Measurements from ENCODE around the gene OSBPL2.

OSBPL2 gene

GRCh38 chr20:62315773-62316172 lies 77.5 kb downstream of the OSBPL2 start:
- DNase-seq = no peak

GRCh38 chr20:62316331-62317166 lies 78.2 kb downstream of the OSBPL2 start:
- DNase-seq = no peak

- no peak for DNase-seq
Observed at GRCh38 chr20:62317167-62317655, 78.9 kb downstream of the OSBPL2 start.

GRCh38 chr20:62318400-62319345 lies 80.4 kb downstream of the OSBPL2 start:
- DNase-seq = no peak

- no peak for DNase-seq
Observed at GRCh38 chr20:62319346-62319909, 81.1 kb downstream of the OSBPL2 start.

- no peak for DNase-seq
Observed at GRCh38 chr20:62320581-62321354, 82.4 kb downstream of the OSBPL2 start.

GRCh38 chr20:62321521-62321948 lies 83.2 kb downstream of the OSBPL2 start:
- DNase-seq = no peak

GRCh38 chr20:62321975-62322374 lies 83.7 kb downstream of the OSBPL2 start:
- no peak for DNase-seq

- no peak for DNase-seq
Observed at GRCh38 chr20:62322492-62323041, 84.2 kb downstream of the OSBPL2 start.

GRCh38 chr20:62323146-62323979 lies 85.0 kb downstream of the OSBPL2 start:
- DNase-seq = no peak

GRCh38 chr20:62323980-62324906 lies 85.9 kb downstream of the OSBPL2 start:
- DNase-seq = no peak

GRCh38 chr20:62325172-62325905 lies 87.0 kb downstream of the OSBPL2 start:
- DNase-seq = no peak

- no peak for DNase-seq
Observed at GRCh38 chr20:62326559-62326958, 88.2 kb downstream of the OSBPL2 start.

GRCh38 chr20:62326959-62327725 lies 88.8 kb downstream of the OSBPL2 start:
- no peak for DNase-seq

- no peak for DNase-seq
Observed at GRCh38 chr20:62327726-62328495, 89.6 kb downstream of the OSBPL2 start.

GRCh38 chr20:62328684-62329388 lies 90.5 kb downstream of the OSBPL2 start:
- no peak for DNase-seq

Data from NCI-H1105 treated with DMSO at 0.1 percent for 48 hours (cell line).